Measurements from ENCODE around the gene ZMIZ1.

- TF ChIP-seq EP300 (conservative IDR thresholded peaks at IDR 0.05; ENCODE audit: poor library complexity, severe bottlenecking) (no peak), CTCF (IDR thresholded peaks at IDR 0.05; ENCODE audit: poor library complexity, severe bottlenecking) (no peak), POLR2AphosphoS5 (IDR thresholded peaks at IDR 0.05) (no peak)
These were observed 9.6 kb upstream of the ZMIZ1 start for GRCh38 chr10:79058899-79059841.
